GM19452 (cell line): ENCODE measurements around the gene SLC27A3.

Experiments
- ATAC-seq: cut with Tn5 transposase; IDR thresholded peaks from one replicate; pipeline ENCODE4 v1.9.1; 2021; ENCODE audit not compliant: unreplicated experiment

SLC27A3 gene

DNA sequence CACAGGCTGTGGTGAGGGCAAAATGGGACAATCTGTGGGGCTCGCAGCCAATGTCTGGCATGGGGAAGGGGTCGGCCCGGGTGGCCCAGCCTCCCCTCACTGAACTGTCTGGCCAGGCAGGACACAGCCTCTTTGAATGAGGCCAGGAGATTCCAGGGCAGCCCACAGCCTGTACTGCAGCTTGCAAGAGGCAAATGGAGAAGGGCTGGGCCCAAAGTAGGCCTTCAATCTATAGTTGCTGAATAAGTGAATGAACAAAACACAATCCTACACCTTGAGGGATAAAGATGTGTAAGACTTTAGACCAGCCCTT, 23.2 kb downstream of the SLC27A3 start:
- no peak for ATAC-seq

DNA sequence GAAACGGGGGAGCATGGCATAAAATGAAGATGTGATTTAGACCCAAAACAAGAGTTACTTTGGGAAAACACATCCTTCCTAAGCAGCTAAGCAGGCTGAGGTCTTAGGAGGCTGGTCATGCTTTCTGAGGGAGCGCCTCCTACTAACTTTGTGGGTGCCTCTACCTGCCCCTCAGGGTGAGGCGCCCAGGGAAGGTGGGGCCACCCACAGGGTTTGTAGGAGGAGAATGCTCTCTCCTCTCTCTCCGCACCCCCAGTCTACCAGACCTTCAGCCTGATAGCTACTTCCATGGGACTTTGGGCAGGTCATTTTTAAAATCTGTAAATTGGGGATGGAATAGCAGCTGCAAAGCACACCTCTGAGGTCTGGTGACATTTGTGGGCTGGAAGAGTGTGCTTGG, 23.8 kb downstream of the SLC27A3 start:
- ATAC-seq = no peak

DNA sequence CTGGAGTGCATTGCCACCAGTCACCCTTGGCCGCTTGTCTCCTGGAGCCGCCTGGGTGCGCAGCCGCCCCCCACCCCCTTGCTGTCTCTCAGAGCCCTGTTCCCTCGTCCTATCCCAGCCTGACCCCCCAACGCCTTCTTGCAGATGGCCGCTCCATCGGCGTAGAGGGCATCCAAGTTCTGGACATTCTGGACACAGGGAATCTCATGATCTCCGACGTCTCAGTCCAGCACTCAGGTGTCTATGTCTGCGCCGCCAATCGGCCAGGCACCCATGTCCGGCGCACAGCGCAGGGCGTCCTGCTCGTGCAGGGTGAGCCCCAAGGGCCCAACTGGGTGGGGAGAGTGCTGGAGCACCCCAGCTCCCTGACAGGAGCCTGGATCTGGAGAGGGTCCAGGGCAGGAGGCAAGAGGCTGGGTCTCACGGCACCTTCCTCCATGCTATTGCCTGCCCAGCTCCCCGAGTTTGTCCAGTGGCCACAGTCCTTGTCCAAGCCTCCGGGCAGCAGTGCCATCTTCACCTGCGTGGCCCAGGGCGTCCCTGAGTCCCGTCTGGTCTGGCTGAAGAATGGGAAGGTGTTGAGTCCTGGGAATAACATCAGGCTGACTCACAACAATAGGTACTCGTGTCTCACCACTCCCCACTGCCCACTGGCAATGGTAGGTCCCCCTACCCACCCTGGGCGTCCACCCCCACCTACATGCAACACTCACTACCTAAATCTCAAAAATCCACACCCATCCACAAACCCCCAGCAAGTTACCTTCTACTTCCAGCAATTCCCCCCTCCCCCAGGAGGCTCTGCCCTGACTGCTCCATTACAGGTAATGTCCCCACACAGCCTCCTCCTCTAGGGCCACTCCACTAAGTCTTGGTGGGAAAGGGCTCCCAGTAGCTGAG, 24.6 kb downstream of the SLC27A3 start:
- ATAC-seq = no peak

DNA sequence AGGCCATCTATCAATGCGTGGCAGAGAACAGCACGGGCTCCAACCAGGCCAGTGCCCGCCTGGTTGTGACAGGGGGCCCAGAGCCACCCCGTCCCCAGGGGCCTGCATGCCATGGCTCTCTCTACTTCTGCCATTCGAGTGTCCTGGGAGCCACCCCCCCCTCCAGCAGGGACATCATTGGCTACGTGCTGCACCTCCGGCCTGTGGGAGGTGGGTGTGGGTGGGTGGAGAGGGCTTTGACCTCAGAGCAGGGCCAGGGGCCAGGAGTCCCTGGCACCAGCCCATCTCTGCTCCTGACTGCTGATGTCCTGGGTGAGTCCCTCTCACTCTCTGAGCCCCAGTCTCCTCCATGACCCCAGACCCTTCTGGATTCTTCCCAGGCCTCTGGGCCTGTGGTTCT, 25.3 kb downstream of the SLC27A3 start:
- no peak for ATAC-seq

- no peak for ATAC-seq
Observed at GRCh38 chr1:153801028-153801625, 25.9 kb downstream of the SLC27A3 start.

DNA sequence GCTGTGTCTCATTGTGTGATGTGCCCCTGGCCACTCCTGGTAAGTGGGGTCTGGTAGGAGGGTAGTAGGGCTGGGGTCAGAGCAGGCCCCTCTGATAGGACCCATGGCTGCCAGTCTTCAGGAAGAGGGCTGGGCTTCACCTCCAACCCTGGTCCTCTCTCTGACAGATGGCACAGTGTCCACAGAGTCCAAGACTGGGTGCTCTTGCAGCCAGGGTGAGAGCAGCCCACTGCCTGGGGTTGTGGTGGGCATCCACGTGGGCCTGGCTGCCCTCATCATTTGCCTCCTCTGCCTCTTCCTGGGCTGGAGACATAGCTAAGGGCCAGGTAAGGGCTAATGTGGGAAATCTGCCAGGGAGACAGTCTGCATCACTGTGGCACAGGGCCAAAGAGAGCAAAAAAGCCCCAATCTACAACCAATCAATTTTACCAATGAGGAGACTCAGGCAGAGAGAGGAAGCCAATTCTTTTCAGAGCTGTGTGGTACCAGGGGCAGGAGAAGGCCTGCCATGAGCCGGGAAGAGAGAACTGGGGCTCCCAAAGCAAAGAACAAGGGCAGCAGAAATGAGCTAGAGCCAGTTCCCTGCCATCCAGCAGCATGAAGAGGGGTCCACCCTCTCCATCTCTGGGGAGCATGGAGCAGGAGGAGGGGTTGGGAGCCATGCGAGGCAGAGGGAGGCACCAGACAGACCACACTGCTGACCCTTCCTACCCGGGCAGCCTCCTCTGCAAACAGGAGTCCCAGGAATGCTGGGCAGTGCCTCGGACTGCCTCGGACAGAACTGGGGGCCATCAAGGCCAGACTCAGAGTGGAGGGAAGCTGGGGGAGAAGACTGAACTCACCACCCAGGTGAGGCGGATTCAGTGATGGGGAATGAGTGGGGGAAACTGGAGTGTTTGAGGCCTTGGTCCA, 26.8 kb downstream of the SLC27A3 start:
- ATAC-seq = no peak

- no peak for ATAC-seq
Observed at GRCh38 chr1:153803470-153804056, 28.4 kb downstream of the SLC27A3 start.

DNA sequence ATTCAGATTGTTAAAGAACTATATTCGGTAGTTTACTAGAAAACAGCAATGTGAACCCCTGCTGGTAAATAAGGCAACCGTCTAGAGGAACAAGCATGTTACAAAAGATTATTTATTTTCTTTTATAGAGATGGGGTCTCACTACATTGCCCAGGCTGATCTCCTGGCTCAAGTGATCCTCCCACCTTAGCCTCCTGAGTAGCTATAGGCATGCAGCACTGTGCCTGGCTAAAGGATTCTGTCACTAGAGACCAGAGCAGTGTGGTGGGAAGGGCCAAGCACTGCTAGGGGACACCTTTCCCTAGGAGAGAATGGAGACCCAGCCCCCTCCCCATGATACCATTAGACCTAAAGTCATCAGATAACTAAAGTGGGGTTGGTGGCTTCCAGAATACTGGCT, 28.9 kb downstream of the SLC27A3 start:
- no peak for ATAC-seq

DNA sequence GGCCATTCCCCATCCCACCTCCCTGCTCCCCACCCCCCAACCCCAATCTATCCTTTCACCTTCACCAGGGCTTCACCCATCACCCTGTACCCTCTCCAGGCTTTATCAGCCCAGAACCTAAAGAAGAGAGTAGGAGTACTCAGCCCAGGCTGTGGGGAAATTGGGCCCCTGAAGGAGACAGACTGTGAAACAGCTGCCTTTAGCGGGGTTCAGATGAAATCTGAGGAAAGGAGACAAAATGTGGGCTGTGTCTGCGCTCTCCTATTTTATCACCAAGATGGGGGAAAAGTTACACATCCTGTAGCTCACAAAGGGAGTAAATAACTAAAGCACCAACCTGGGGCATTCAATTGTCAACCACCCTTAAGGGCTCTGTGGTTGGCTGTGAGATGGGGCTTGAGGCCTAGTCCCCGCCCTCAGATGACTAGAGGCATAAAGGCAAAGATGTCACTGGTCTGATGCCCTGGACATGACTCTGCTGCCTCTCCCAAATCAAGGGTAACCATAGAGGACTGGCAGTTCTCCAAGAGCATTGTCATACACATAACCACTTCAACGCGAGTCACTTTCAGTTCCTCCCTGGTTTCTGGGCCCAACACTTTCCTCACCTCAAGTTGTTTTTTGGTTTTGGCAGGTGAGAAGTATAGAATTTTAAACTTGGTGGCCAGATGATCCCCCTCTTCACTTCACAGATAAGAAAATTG, 30.0 kb downstream of the SLC27A3 start:
- peak; percentile 87 for ATAC-seq

DNA sequence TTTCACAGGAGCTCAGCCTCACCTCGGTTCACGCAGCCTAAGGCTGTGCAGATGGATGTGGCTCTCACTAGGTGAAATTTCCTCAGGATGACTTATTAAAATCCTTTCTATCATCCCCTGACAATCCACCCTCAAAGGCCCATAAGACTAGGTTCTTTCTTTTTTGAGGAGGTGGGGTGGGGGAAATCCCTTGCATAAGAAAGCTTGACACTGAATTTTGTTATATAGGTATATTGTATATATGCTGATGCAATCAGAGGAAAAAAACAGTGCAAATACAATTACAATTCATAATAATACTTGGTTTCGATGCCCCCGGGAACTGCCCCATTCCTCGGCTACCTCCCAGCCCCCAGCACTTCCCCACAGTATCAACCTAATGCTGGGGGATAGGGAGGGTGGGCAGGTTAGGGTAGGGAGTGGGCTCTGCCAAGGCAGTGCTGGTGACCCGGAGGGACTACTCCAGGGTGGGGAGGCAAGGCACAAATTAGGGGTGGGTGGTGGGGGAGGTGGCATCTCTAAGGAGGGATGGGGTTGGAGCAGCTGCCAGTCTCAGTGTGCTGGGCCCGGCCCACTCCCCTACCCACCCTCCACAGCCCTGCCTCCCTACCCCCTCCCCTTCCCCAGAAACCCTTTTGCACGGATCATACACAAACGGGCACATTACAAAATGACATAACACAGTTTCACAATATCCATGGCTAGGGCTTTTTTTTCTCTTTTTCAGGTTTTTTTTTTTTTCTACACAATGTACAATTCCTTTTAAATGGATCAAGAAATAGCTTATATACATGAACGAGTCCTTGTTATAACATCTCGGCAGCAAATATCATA, 30.9 kb downstream of the SLC27A3 start:
- ATAC-seq = no peak

GRCh38 chr1:153816283-153816889, 41.2 kb downstream of the SLC27A3 start:
- no peak for ATAC-seq

DNA sequence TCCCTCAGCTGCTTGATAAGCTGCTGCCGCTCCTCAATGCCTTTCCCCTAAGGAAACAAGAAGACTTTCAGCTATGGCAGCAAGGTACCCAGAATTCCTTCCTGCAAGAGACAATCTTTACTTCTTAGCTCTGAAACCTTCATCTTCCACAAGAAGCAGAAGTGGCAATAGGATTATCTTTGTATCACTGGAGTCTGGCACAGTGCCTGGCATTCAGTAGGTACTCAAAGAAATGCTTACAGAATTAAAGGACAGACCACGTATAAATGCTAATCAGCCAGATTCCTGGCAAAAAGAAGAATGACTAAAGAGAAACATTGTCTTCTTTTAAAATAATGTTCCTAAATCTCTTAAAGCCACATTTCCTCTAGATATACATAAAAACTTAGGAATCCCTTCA, 43.7 kb downstream of the SLC27A3 start:
- no peak for ATAC-seq

DNA sequence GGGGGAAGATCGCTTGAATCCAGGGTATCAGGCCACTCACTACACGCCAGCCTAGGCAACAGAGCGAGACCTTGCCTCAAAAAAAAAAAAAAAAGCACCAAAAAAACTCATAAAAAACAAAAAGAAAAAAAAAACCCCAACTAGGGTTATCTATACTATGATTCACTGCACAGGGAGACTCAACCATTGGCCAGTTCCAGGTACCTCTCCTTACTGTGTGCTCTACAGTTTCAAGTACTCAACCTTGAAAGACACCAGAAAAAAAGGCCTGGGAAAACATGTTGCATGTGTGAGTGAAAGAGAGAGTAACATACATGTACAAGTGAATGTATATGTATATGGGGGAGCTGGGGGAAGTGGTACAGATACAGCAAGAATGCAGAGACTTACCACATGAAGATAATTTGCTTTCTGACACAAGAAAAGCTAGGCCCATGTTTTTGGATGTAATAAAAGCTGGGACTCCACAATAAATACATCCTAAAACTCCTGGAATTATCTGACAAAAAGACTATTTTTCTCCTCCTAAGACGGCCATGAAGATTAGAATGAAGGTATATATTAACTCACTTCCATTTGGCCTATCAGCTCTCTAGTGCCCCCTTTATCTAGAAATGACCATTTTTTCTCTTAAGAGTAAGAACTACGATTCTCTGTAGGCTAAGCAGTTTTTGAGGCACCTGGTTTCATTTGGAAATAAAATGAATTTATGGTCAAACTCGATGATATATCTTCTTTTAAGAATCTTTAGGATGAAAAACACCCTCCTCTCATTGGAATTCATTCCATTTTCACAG, 52.2 kb downstream of the SLC27A3 start:
- ATAC-seq = no peak
